NCI-H774 (cell line): ENCODE results near the gene GLYAT.

ENCODE experiments used
- DNase-seq: peaks from one replicate; lab custom pipeline; 2025; lab: John Stamatoyannopoulos, UW

GLYAT gene

DNA sequence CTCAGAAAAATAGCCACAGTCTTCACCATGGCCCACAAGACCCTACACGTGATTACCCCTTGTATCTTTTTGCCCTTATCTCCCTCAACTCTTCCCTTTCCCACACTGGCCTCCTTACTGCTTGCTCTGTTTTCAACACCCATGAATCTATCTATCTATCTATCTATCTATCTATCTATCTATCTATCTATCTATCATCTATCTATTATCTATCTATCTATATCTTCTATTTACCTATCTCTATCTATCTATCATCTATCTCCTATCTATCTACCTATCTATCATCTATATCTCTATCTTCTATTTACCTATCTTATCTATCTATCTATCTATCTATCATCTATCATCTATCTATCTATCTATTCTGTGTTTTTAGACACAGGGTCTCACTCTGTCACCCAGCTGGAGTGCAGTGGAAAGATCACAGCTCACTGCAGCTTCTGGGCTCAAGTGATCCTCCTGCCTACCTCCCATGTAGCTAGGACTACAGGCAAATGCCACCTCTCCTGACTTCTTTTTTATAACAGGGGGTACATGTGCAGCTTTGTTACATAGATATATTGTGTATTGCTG lies 55.1 kb downstream of the GLYAT start:
- DNase-seq: no peak

DNA sequence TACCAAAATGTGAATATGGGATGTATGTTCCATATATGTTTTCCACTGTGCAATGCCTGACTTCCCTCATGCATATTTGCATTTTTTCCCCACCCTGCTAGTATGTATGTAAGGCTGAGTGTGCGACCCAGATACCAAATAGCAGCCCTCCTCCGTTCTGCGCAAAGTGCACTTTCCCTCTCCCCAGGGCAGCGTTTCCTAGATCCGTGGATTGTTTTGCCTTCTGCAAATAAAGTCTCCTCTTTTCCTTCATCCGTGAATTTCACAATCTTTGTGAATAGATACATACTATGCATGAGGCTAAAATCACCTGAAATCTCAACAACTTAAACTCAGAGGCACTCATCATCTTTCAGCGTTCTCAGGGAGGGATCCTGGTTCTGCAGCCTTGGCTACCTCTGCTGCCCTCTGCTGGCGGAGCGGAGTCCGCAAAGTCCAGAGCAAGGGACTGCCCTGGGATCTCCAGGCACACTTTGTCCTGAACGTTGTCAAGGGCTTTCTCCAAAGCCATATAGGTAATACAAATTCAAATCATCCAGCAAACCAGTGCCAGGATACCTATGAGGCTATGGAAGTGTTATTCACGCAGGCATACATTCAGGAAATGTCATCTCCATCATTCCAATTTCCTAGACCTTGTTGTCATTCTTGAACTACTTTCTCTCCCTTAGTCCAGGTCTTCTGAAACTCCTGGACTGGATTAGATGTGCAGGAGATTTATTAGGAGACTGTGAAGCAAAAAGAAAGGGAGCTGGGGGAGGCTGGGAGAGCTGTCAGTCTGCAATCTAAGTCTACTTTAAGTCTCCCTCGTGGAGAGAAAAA lies 56.2 kb downstream of the GLYAT start:
- peak; percentile 6 for DNase-seq

DNA sequence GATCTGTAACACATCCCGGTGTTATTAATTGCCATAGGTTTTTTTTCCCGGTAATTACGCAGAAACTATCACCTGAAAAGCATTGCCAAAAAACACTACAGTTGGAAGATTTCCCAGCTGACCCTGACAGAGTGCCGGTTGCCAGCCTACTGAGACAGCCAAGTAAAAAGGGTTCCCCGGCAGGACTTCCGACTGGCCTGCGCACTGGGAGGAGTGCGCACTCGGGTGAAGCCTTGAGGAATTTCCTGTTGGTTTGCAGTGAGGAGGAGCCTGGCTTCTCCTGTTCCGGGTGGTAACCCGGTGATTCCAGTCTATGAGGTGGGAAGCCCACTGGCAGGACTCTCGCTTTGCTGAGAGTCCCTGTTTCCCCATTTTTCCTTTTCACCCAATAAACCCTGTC lies 57.1 kb downstream of the GLYAT start:
- DNase-seq: no peak

DNA sequence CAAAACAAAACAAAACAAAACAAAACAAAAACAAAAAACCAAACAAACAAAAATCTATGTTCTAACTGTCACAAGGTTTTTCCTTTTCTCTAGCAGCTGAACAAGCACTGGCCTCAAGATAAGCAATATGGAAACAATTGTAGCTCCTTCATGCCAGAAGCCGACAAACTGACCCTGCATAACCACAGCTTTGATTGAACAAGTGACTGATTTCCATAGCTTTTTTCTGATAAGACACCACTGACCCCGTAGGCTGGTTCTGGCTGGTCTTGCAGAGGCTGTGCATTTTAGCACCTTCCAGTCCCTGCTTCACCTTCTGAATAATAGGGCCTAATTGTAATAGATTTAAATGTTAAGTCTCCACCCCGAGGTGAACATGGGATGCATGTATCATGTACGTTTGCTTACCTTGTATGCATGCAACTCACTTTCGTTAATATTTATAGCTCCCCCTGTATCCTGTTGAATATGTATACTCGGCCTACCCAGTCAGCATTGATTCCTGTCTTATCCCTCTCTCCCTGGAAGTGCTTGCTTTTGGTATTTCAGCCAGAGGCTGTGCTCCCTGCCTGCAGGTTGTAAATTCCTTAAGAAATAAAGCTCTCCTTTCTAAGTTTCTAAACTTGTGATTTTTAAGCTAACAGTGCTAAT lies 59.6 kb downstream of the GLYAT start:
- no peak for DNase-seq

DNA sequence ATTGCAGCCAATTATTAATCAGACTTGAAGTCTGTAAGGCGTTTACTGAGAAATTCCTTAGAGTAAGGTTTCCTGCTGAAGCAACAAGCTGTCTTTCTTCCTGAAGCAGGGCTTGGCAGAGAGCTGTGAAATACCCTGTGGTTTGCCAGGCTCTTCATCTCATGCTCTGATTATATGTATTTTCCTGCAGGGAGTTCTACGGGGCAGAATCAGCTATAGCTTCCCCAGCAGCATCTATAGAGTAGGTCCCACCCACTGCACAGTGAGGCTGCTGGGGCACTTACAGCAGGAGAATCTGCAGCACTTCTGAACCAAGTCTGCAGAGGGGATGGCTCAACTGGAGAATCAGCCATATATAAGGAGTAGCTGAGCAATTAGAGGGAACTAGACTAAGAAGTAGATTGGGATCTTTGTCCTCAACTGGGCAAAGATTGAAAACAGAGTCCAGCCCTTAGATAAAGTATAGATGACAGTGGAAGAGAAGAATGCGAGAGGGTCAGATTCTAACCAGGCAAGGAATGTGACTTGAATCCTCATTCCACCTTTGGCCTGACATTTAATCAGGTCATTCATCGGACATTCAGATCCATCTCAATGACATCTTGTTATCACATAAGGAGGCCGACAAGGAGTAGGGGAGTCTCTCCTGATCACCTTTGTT lies 71.7 kb downstream of the GLYAT start:
- DNase-seq: no peak

DNA sequence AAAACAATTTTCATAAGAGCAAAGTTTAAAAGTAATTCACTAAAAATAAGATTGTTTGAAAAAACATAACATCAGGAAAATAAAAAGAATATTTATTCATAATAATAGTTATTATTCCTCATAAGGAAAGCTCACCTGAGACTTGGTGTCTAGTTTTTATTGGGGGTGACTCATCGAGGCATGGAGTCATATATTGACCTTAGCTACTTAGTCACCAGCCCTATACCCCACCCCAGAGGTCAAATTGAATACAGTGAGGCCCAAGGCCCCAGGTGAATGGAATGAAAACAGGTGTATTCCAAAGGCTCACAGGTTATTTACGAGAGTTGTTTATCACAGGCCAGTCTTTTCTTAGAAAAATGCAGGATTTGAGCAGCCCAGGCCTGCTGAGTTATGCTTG lies 72.3 kb downstream of the GLYAT start:
- DNase-seq: no peak
